HepG2 (cell line): ENCODE results near the gene PDSS2. TPM values are rescaled to one million over a fixed set of nuclear protein-coding genes. Genes with fewer than 3 reads are reported as not detected.

Experiments used
- ATAC-seq: fragments of 200-7000 bp; cut with Tn5 transposase; 3 replicates; pipeline ENCODE4 v1.9.1; 2020; ENCODE audit warnings: mild to moderate bottlenecking, moderate library complexity
- BruUV-seq: library from RNA; stranded (reverse); fragments of 400-500 nt; replicated peaks from 2 replicates; lab custom pipeline; 2021; lab: Mats Ljungman, UMichigan
- CTCF ChIA-PET: fragments of 300-600 bp; formaldehyde crosslinking; extraction: SDS; loops from one replicate; lab custom pipeline; 2021; ENCODE audit warnings: low total read pairs, inconsistent platforms, low intra/inter-chr PET ratio; lab: Yijun Ruan, JAX
- POLR2A ChIA-PET: fragments of 350-600 bp; sonication (Branson Sonifier 250); formaldehyde crosslinking; loops from one replicate; lab custom pipeline; 2020; ENCODE audit warnings: antibody characterized with exemption, inconsistent platforms; lab: Yijun Ruan, JAX
- DNase-seq: peaks from one replicate; pipeline ENCODE4 v3.0.0-alpha.2; 2015; ENCODE audit warnings: low spot score
- FAIRE-seq: peaks from 3 replicates; lab custom pipeline; 2011; peaks lifted over from hg19 to GRCh38; lab: Jason Lieb, UNC
- H2AFZ ChIP-seq: one replicate; pipeline ENCODE4 v1.6.1; 2011; ENCODE audit warnings: low read length, inconsistent platforms
- H3K27ac ChIP-seq: fragments of 300-600 bp; 3 replicates; pipeline ENCODE4 v1.8.0; 2011; ENCODE audit warnings: mixed run types, mild to moderate bottlenecking, mixed read lengths, low read length, inconsistent platforms; ENCODE audit not compliant: insufficient read depth; ENCODE audit errors: extremely low read length
- H3K27me3 ChIP-seq, 2 experiments: fragments of 200-600 bp in 1 of 2; 2 replicates in 1 of 2; 3 replicates in 1 of 2; pipeline versions ENCODE4 v1.6.0 to v1.8.0; 2011; ENCODE audit warnings: low read length in 2 of 2, mild to moderate bottlenecking in 2 of 2, moderate library complexity in 2 of 2, inconsistent platforms in 1 of 2; ENCODE audit not compliant: insufficient read depth in 2 of 2, control insufficient read depth in 1 of 2
- H3K36me3 ChIP-seq, 2 experiments: fragments of 200-600 bp in 1 of 2; replicated peaks in 1 of 2; 2 replicates in 1 of 2; 3 replicates in 1 of 2; pipeline versions ENCODE4 v1.5.1 to v1.8.0; 2011; ENCODE audit warnings: low read length in 2 of 2, inconsistent platforms in 1 of 2; ENCODE audit not compliant: insufficient read depth in 2 of 2, control insufficient read depth in 1 of 2
- H3K4me1 ChIP-seq: 2 replicates; pipeline ENCODE4 v1.5.1; 2012; ENCODE audit warnings: low read length, inconsistent platforms; ENCODE audit not compliant: insufficient read depth
- H3K4me2 ChIP-seq: 2 replicates; pipeline ENCODE4 v1.6.0; 2011; ENCODE audit warnings: low read depth, low read length, inconsistent platforms
- H3K4me3 ChIP-seq, 3 experiments: fragments of 200-600 bp in 1 of 3; sonication (generic), shearing (Covaris generic) in 1 of 3; replicated peaks in 1 of 3; 2 replicates each; pipeline ENCODE4 v1.5.1; 2011 to 2016; ENCODE audit warnings: low read length in 3 of 3, inconsistent platforms in 2 of 3, low read depth in 2 of 3, mild to moderate bottlenecking in 2 of 3, control low read depth in 1 of 3, mixed read lengths in 1 of 3; ENCODE audit not compliant: insufficient read depth in 1 of 3
- H3K79me2 ChIP-seq: one replicate; pipeline ENCODE4 v1.6.1; 2011; ENCODE audit warnings: low read length, inconsistent platforms; ENCODE audit not compliant: insufficient read depth
- H3K9ac ChIP-seq: 2 replicates; pipeline ENCODE4 v1.6.0; 2011; ENCODE audit warnings: mild to moderate bottlenecking, low read depth, low read length, inconsistent platforms; ENCODE audit not compliant: insufficient read depth
- H3K9me3 ChIP-seq: 2 replicates; pipeline ENCODE4 v1.5.1; 2012; ENCODE audit warnings: mild to moderate bottlenecking, low read length
- H4K20me1 ChIP-seq: 2 replicates; pipeline ENCODE4 v1.6.0; 2011; ENCODE audit warnings: inconsistent platforms, mild to moderate bottlenecking, low read length, moderate library complexity; ENCODE audit not compliant: insufficient read depth
- CHD2 ChIP-seq: IDR thresholded peaks from 2 replicates; pipeline ENCODE4 v1.6.1; 2011; ENCODE audit warnings: low read depth, low read length, improper control_type of control experiment
- RAD51 ChIP-seq: fragments of 450-650 bp; IDR thresholded peaks from 2 replicates; pipeline ENCODE4 v1.6.1; 2016; ENCODE audit warnings: borderline replicate concordance
- RBM39 ChIP-seq: fragments of 200-400 bp; formaldehyde crosslinking; IDR thresholded peaks from one replicate; pipeline ENCODE4 v1.6.1; 2018; ENCODE audit warnings: antibody characterized with exemption, mild to moderate bottlenecking, low read depth, low read length; ENCODE audit not compliant: poor library complexity, severe bottlenecking
- STAT5B ChIP-seq: sonication (generic); formaldehyde crosslinking; IDR thresholded peaks from 2 replicates; pipeline ENCODE4 v1.4.0; 2020; ENCODE audit warnings: missing genetic modification reagents
- TBX3 ChIP-seq: fragments of 450-650 bp; IDR thresholded peaks from 2 replicates; pipeline ENCODE4 v1.6.1; 2017; ENCODE audit warnings: antibody characterized with exemption, mild to moderate bottlenecking, inconsistent platforms, borderline replicate concordance
- TCF7 ChIP-seq: sonication (generic); IDR thresholded peaks from 2 replicates; pipeline ENCODE4 v1.6.1; 2016; ENCODE audit warnings: antibody characterized with exemption, low read depth
- TCF7L2 ChIP-seq: IDR thresholded peaks from 2 replicates; pipeline ENCODE4 v1.6.1; 2011; ENCODE audit warnings: mild to moderate bottlenecking, low read depth, low read length, moderate library complexity
- TEAD3 ChIP-seq: optimal IDR thresholded peaks from 2 replicates; pipeline ENCODE3; 2016; ENCODE audit warnings: borderline replicate concordance
- ZNF253 ChIP-seq: sonication (generic); formaldehyde crosslinking; IDR thresholded peaks from 2 replicates; pipeline ENCODE4 v1.8.0; 2022; ENCODE audit warnings: mild to moderate bottlenecking, missing genetic modification reagents, borderline replicate concordance
- ZNF260 ChIP-seq: sonication (generic); formaldehyde crosslinking; IDR thresholded peaks from 2 replicates; pipeline ENCODE4 v1.4.0; 2020; ENCODE audit warnings: missing genetic modification reagents, low read depth, mild to moderate bottlenecking, borderline replicate concordance
- ZNF33A ChIP-seq: sonication (generic); formaldehyde crosslinking; IDR thresholded peaks from 2 replicates; pipeline ENCODE4 v1.5.1; 2020; ENCODE audit warnings: missing genetic modification reagents, mild to moderate bottlenecking, moderate library complexity, borderline replicate concordance
- ZNF746 ChIP-seq: sonication (generic); formaldehyde crosslinking; IDR thresholded peaks from 2 replicates; pipeline ENCODE4 v1.8.0; 2022; ENCODE audit warnings: mild to moderate bottlenecking, missing genetic modification reagents
- WGBS: methylation state at CpG from one replicate; pipeline ENCODE4 v1.1.6; 2017; ENCODE audit warnings: low lambda C conversion rate; 5-methylcytosine and 5-hydroxymethylcytosine counted together
- in situ Hi-C: cut with HindIII; loops from 2 replicates; pipeline ENCODE4 v1.10.0; 2017; ENCODE audit warnings: low pct_unique_long_range_greater_than_20kb; ENCODE audit not compliant: extremely low pct_ligation_motif_present
- intact Hi-C: fragments of 100-400 bp; cut with micrococcal nuclease; formaldehyde crosslinking; loops from one replicate; pipeline ENCODE4 v1.10.0; 2022; ENCODE audit not compliant: unreplicated experiment
- polyA plus RNA-seq, 8 experiments: library from polyadenylated mRNA; depleted of rRNA in 3 of 8; stranded (reverse) in 7 of 8; unstranded in 1 of 8; fragments of >200 nt; fragmentation: Illumina TruSeq in 4 of 8; extraction: Trizol in 4 of 8; gene quantifications; 2 replicates each; pipeline versions ENCODE4 v1.2.1 to v1.2.3, GENCODE V29; 2011 to 2016; ENCODE audit warnings: low read depth in 4 of 8, missing spikeins in 1 of 8, mixed read lengths in 1 of 8; ENCODE audit not compliant: insufficient read depth in 1 of 8
- total RNA-seq, 5 experiments: library from RNA; depleted of rRNA; stranded (reverse); fragments of >200 nt; fragmentation: Illumina TruSeq; extraction: Trizol; gene quantifications; 2 replicates each; pipeline ENCODE4 v1.2.3, GENCODE V29; 2016; ENCODE audit warnings: low read depth in 1 of 5
- TF ChIP-seq, protein P1 (sequence below): sonication (generic); formaldehyde crosslinking; IDR thresholded peaks from 2 replicates; pipeline ENCODE4 v1.5.0; 2020; ENCODE audit warnings: mild to moderate bottlenecking, low read depth, missing genetic modification reagents, borderline replicate concordance
- TF ChIP-seq, protein P2 (sequence below): sonication (generic); formaldehyde crosslinking; IDR thresholded peaks from 2 replicates; pipeline ENCODE4 v1.5.1; 2020; ENCODE audit warnings: mild to moderate bottlenecking, moderate library complexity, missing genetic modification reagents
- TF ChIP-seq, protein P3 (sequence below): sonication (generic); formaldehyde crosslinking; IDR thresholded peaks from 2 replicates; pipeline ENCODE4 v1.8.1; 2023; ENCODE audit warnings: missing genetic modification reagents, inconsistent platforms, borderline replicate concordance
- TF ChIP-seq, protein P4 (sequence below): sonication (generic); formaldehyde crosslinking; IDR thresholded peaks from 2 replicates; pipeline ENCODE4 v1.8.1; 2023; ENCODE audit warnings: mild to moderate bottlenecking, missing genetic modification reagents

PDSS2 gene
- total and polyA plus RNA-seq, 2 of the 13 experiments (the other 11 are each of a cell fraction or from before 2014, with no cell fraction given): 16.2 to 17.0 TPM

DNA sequence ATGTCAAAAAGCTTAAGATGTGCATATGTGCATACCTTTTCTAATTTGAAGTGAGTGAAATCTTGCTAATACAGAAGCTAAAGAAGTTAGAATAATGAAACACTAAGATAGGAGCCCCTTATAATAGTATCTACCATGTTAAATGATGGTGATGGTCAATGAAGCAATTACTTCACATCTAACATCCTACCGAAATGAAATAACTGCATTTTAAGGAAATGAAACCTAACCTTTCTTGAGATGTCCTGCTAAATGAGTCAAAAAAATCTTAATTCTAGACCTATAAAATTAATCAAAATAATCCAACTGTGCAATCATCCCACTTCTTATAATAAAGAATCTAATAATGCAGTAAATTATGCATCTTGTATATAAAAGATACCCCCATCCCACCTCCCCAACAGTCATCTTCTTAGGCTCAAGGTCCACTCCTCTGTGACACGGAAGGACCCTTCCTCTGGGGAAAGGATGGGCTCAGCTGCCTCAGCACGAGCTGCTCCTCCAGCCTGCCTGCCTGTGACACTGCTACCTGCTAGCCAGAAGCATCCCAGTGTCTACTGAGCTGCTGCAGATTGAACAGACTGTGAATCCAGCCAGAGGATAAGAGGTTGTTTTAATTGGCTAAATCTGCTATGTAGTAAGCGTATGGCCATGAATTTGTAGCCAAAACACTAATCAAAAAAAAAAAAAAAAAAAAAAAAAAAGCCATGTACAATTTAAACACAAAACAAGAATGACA, 214.5 kb downstream of the PDSS2 start:
- no peak overlapping the region for H3K9ac ChIP-seq
- H2AFZ ChIP-seq: no peak overlapping the region
- no peaks in the 10 kb centered on the region for H3K9me3 ChIP-seq
- H3K4me1 ChIP-seq: peaks cover 21% of the 10 kb centered on the region
- no peak for FAIRE-seq
- peaks cover 0 to 2% of the 10 kb centered on the region in 2 experiments; a peak in 1 of 5 replicates for H3K36me3 ChIP-seq
- no peaks in the 10 kb centered on the region for H4K20me1 ChIP-seq
- H3K79me2 ChIP-seq: no peaks in the 10 kb centered on the region
- DNase-seq: no peak
- ATAC-seq: no peak
- H3K27ac ChIP-seq: no peak overlapping the region
- H3K4me2 ChIP-seq: no peak overlapping the region
- WGBS: 97% methylated on average over 4 of the region's 4 CpGs
- no peaks in the 10 kb centered on the region for H3K27me3 ChIP-seq
- TF ChIP-seq CHD2 (no peak), RBM39 (no peak), ZNF253 (CRISPR knock-in tag) (no peak), ZNF260 (CRISPR knock-in tag) (no peak), TCF7L2 (no peak), STAT5B (CRISPR knock-in tag) (no peak), TCF7 (no peak), TEAD3 (CRISPR knock-in tag) (no peak), ZNF33A (CRISPR knock-in tag) (no peak), RAD51 (no peak), TBX3 (no peak), ZNF746 (CRISPR knock-in tag) (no peak)
- TF ChIP-seq, protein P1, sequence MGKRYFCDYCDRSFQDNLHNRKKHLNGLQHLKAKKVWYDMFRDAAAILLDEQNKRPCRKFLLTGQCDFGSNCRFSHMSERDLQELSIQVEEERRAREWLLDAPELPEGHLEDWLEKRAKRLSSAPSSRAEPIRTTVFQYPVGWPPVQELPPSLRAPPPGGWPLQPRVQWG: no peak
- TF ChIP-seq, protein P2, sequence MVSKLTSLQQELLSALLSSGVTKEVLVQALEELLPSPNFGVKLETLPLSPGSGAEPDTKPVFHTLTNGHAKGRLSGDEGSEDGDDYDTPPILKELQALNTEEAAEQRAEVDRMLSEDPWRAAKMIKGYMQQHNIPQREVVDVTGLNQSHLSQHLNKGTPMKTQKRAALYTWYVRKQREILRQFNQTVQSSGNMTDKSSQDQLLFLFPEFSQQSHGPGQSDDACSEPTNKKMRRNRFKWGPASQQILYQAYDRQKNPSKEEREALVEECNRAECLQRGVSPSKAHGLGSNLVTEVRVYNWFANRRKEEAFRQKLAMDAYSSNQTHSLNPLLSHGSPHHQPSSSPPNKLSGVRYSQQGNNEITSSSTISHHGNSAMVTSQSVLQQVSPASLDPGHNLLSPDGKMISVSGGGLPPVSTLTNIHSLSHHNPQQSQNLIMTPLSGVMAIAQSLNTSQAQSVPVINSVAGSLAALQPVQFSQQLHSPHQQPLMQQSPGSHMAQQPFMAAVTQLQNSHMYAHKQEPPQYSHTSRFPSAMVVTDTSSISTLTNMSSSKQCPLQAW: no peak
- TF ChIP-seq, protein P3, sequence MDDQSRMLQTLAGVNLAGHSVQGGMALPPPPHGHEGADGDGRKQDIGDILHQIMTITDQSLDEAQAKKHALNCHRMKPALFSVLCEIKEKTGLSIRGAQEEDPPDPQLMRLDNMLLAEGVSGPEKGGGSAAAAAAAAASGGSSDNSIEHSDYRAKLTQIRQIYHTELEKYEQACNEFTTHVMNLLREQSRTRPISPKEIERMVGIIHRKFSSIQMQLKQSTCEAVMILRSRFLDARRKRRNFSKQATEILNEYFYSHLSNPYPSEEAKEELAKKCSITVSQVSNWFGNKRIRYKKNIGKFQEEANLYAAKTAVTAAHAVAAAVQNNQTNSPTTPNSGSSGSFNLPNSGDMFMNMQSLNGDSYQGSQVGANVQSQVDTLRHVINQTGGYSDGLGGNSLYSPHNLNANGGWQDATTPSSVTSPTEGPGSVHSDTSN (CRISPR knock-in tag): no peak
- TF ChIP-seq, protein P4, sequence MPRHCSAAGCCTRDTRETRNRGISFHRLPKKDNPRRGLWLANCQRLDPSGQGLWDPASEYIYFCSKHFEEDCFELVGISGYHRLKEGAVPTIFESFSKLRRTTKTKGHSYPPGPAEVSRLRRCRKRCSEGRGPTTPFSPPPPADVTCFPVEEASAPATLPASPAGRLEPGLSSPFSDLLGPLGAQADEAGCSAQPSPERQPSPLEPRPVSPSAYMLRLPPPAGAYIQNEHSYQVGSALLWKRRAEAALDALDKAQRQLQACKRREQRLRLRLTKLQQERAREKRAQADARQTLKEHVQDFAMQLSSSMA (CRISPR knock-in tag): no peak
- intact Hi-C loops (no loop called here), in situ Hi-C loops (no loop called here)
- POLR2A ChIA-PET: no interaction called here
- no TSS peak for BruUV-seq
- H3K4me3 ChIP-seq: no peak overlapping the region
- CTCF ChIA-PET: no interaction called here
